GM21390 (cell line): ENCODE measurements around the gene TSPY2.
"Not testable (repeated sequence)": the region's sequence is repeated elsewhere in the genome, so short reads cannot be mapped to it uniquely, and the experiment has no call there.

ENCODE experiments used
- ATAC-seq: cut with Tn5 transposase; IDR thresholded peaks from one replicate; pipeline ENCODE4 v1.9.1; 2021; ENCODE audit not compliant: unreplicated experiment

TSPY2 gene, protein sequence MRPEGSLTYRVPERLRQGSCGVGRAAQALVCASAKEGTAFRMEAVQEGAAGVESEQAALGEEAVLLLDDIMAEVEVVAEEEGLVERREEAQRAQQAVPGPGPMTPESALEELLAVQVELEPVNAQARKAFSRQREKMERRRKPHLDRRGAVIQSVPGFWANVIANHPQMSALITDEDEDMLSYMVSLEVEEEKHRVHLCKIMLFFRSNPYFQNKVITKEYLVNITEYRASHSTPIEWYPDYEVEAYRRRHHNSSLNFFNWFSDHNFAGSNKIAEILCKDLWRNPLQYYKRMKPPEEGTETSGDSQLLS

DNA sequence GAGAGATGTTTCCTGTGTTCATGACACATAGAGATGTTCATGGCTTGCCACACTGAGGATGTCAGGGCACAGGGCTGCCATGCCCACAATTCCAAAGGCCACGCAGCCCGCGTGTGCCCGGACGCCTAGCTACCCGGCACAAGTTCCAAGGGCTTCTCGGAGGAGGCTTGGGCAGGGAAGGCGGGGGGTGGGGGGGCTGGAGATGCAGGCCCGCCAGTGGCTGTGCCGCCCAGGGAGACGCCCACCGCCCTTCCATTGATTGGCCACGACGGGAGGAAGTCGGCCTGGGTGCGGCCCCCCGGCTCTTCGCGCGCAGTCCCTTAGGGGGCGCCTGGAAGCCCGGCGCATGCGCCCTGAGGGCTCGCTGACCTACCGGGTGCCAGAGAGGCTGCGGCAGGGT is at the start of gene TSPY2:
Gene TSPY2, plus strand, starts transcription at position 301 of the 400 bp plus-strand sequence. Its CDS starts 46 bp downstream, at position 347.
- not testable (repeated sequence) for ATAC-seq

DNA sequence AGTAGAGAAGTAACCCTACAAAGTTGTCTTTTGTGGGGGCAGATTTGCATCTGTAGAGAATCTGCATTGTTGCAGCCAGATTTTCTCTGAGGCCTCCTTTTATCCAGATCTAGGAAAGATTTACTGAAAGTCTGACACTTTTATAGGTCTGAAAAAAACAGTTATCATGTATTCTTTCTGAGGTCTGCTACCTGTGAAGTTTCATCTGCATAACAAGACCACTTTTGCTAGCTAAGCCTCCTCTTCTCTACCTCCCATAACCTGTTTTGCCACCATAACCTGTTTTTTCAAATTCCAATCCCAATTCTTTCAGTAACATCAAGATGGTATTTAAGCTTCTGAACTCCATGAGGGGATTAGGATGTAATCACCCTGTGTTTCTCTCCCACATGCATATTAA is 36.5 kb upstream of the TSPY2 start:
- ATAC-seq: not testable (repeated sequence)

DNA sequence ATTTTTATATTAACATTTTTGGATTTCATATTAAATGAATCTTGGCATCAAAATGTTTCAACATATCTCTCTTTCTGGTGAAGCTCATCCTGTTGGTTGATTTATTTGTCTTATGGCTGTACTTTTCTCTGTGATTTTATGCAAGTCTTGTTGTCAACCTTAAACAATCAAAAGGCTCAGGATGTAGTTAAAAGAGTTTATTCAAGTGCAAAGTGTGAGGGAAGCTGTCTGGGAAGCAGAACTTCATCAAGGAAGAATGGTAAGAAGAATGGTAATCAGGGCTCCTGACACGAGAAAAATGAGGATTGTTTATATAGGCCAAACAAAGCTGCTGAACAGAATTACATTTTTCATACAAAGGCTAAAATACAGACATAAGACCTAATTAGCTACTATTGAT is 29.0 kb upstream of the TSPY2 start:
- not testable (repeated sequence) for ATAC-seq

DNA sequence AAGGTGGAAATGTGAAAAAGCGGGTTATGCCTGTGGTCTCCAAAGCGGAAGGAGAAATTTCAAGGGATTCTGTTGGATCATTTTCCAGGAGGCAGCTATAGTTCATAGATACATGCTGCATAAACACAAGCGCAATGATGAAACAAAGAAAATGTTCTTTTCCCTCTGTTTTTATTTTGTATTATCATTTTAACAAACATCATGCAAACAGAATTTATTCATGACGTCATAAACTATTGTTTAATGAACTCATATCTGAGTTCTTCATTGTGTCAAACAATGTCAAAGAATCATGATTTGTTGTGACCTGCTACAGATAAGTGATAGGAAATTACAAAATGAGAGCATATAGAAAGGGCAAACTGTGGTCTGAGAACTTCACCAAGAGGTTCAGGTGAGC is 23.8 kb downstream of the TSPY2 start:
- ATAC-seq: not testable (repeated sequence)
